Putamen (tissue), 1 donor: ENCODE data around the gene TRMU.

Source experiments
- DNase-seq: peaks from one replicate; pipeline ENCODE4 v3.0.0-alpha.2; 2016; ENCODE audit warnings: low spot score

TRMU gene

GRCh38 chr22:46369716-46370583, 34.4 kb downstream of the TRMU start:
- DNase-seq = no peak

- no peak for DNase-seq
These were observed 35.2 kb downstream of the TRMU start for GRCh38 chr22:46370584-46371291.

- no peak for DNase-seq
These were observed 36.2 kb downstream of the TRMU start for GRCh38 chr22:46371623-46372226.

- no peak for DNase-seq
These were observed 37.2 kb downstream of the TRMU start for GRCh38 chr22:46372686-46373085.

- DNase-seq = no peak
These were observed 37.6 kb downstream of the TRMU start for GRCh38 chr22:46373159-46373558.

GRCh38 chr22:46373921-46374662, 38.6 kb downstream of the TRMU start:
- DNase-seq = no peak

GRCh38 chr22:46374663-46375474, 39.4 kb downstream of the TRMU start:
- no peak for DNase-seq

GRCh38 chr22:46376111-46376510, 40.6 kb downstream of the TRMU start:
- no peak for DNase-seq

- no peak for DNase-seq
These were observed 41.5 kb downstream of the TRMU start for GRCh38 chr22:46376908-46377524.

- no peak for DNase-seq
These were observed 42.3 kb downstream of the TRMU start for GRCh38 chr22:46377525-46378425.

GRCh38 chr22:46378426-46379065, 43.0 kb downstream of the TRMU start:
- DNase-seq = no peak

- DNase-seq = no peak
These were observed 43.8 kb downstream of the TRMU start for GRCh38 chr22:46379066-46379930.

GRCh38 chr22:46380069-46380468, 44.6 kb downstream of the TRMU start:
- no peak for DNase-seq

GRCh38 chr22:46380581-46380980, 45.1 kb downstream of the TRMU start:
- no peak for DNase-seq

GRCh38 chr22:46381142-46381541, 45.6 kb downstream of the TRMU start:
- no peak for DNase-seq

GRCh38 chr22:46381731-46382130, 46.2 kb downstream of the TRMU start:
- DNase-seq = no peak

GRCh38 chr22:46382524-46382923, 47.0 kb downstream of the TRMU start:
- DNase-seq = no peak

GRCh38 chr22:46386312-46386711, 50.8 kb downstream of the TRMU start:
- DNase-seq = no peak
